Measurements from ENCODE around the gene MITF. TPM values are rescaled to one million over a fixed set of nuclear protein-coding genes. Genes with fewer than 3 reads are reported as not detected.

MITF gene
- total RNA-seq, 1 donor from 2014 or later: 57.7 TPM

- no peaks in the 10 kb centered on the region for H3K4me1 ChIP-seq
- no peaks in the 10 kb centered on the region for H3K27me3 ChIP-seq
- H3K9me3 ChIP-seq: no peaks in the 10 kb centered on the region
- H3K4me3 ChIP-seq: no peak overlapping the region
- intact Hi-C loops (cut with DNase I): no loop called here
- H3K36me3 ChIP-seq: no peaks in the 10 kb centered on the region
- TF ChIP-seq POLR2A (IDR thresholded peaks at IDR 0.05) (no peak), POLR2AphosphoS5 (IDR thresholded peaks at IDR 0.05; ENCODE audit: insufficient read depth in 1 of 2, low read depth in 1 of 2) (no peak), CTCF (IDR thresholded peaks at IDR 0.05) (no peak)
- H3K27ac ChIP-seq: no peak overlapping the region
- DNase-seq (ENCODE audit: extremely low spot score in 2 of 2): no peak
These were observed 271.1 kb downstream of the MITF start for GRCh38 chr3:70010346-70010745.

GRCh38 chr3:70011582-70011981 is 272.3 kb downstream of the MITF start:
- Histone ChIP-seq H3K27me3 (no peaks in the 10 kb centered on the region), H3K27ac (no peak overlapping the region)
- TF ChIP-seq POLR2A (IDR thresholded peaks at IDR 0.05) (no peak), POLR2AphosphoS5 (IDR thresholded peaks at IDR 0.05; ENCODE audit: insufficient read depth in 1 of 2, low read depth in 1 of 2) (no peak), CTCF (IDR thresholded peaks at IDR 0.05) (no peak)

More at GRCh38 chr3:70011582-70011981, 272.3 kb downstream of the MITF start:
- H3K9me3 ChIP-seq: no peaks in the 10 kb centered on the region
- no peak for DNase-seq (ENCODE audit: extremely low spot score in 2 of 2)
- H3K4me3 ChIP-seq: no peak overlapping the region
- no peaks in the 10 kb centered on the region for H3K36me3 ChIP-seq
- intact Hi-C loops (cut with DNase I): no loop called here
- no peaks in the 10 kb centered on the region for H3K4me1 ChIP-seq

Small RNA genes lying within 50 kb of the gene (small RNA-seq; reads per million reads assigned to genes)
- not detected for gene RN7SL418P
